Keratinocyte (primary cell): ENCODE results near the gene KRTAP5-8. TPM values are rescaled to one million over a fixed set of nuclear protein-coding genes. Genes with fewer than 3 reads are reported as not detected.
"Not testable (repeated sequence)": the region's sequence is repeated elsewhere in the genome, so short reads cannot be mapped to it uniquely, and the experiment has no call there.

ENCODE experiments used
- DNase-seq: peaks from one replicate; pipeline ENCODE4 v3.0.0-alpha.2; 2011; ENCODE audit warnings: low read depth, missing footprints, low spot score
- FAIRE-seq: peaks from 2 replicates; lab custom pipeline; 2011; peaks lifted over from hg19 to GRCh38; lab: Jason Lieb, UNC
- H2AFZ ChIP-seq: 2 replicates; pipeline ENCODE4 v1.6.0; 2012; ENCODE audit warnings: low read length, control low read depth, inconsistent platforms; ENCODE audit not compliant: control insufficient read depth
- H3K27ac ChIP-seq: 2 replicates; pipeline ENCODE4 v1.5.1; 2011; ENCODE audit warnings: low read length; ENCODE audit not compliant: control insufficient read depth, insufficient read depth
- H3K27me3 ChIP-seq: 3 replicates; pipeline ENCODE4 v1.6.0; 2011; ENCODE audit warnings: low read length; ENCODE audit not compliant: control insufficient read depth, insufficient read depth; ENCODE audit errors: extremely low read depth
- H3K36me3 ChIP-seq, 2 experiments: 2 replicates in 1 of 2; 3 replicates in 1 of 2; pipeline ENCODE4 v1.5.1; 2011; ENCODE audit warnings: low read length in 2 of 2, mild to moderate bottlenecking in 1 of 2; ENCODE audit not compliant: control insufficient read depth in 2 of 2, insufficient read depth in 2 of 2; ENCODE audit errors: extremely low read depth in 1 of 2
- H3K4me1 ChIP-seq: 3 replicates; pipeline ENCODE4 v1.5.1; 2011; ENCODE audit warnings: low read length; ENCODE audit not compliant: control insufficient read depth, insufficient read depth; ENCODE audit errors: extremely low read depth
- H3K4me2 ChIP-seq: 3 replicates; pipeline ENCODE4 v1.6.0; 2011; ENCODE audit warnings: low read depth, low read length; ENCODE audit not compliant: control insufficient read depth, insufficient read depth; ENCODE audit errors: extremely low read depth
- H3K4me3 ChIP-seq, 3 experiments: fragments of 200-600 bp in 1 of 3; sonication (generic) in 1 of 3; 2 replicates in 2 of 3; 3 replicates in 1 of 3; pipeline ENCODE4 v1.5.1; 2011 to 2016; ENCODE audit warnings: low read length in 3 of 3, mild to moderate bottlenecking in 3 of 3, control low read depth in 2 of 3, inconsistent platforms in 1 of 3, low read depth in 1 of 3, mixed read lengths in 1 of 3, mixed run types in 1 of 3, moderate library complexity in 1 of 3; ENCODE audit not compliant: control insufficient read depth in 2 of 3, insufficient read depth in 2 of 3; ENCODE audit errors: extremely low read depth in 1 of 3
- H3K79me2 ChIP-seq: 2 replicates; pipeline ENCODE4 v1.6.0; 2012; ENCODE audit warnings: low read length; ENCODE audit not compliant: control insufficient read depth, insufficient read depth
- H3K9ac ChIP-seq: 3 replicates; pipeline ENCODE4 v1.6.0; 2011; ENCODE audit warnings: low read length; ENCODE audit not compliant: control insufficient read depth, insufficient read depth; ENCODE audit errors: extremely low read depth
- H3K9me1 ChIP-seq: 3 replicates; pipeline ENCODE4 v1.6.0; 2011; ENCODE audit warnings: low read length; ENCODE audit not compliant: control insufficient read depth, insufficient read depth; ENCODE audit errors: extremely low read depth
- H3K9me3 ChIP-seq: 2 replicates; pipeline ENCODE4 v1.5.1; 2012; ENCODE audit warnings: low read depth, low read length; ENCODE audit not compliant: control insufficient read depth
- H4K20me1 ChIP-seq: 3 replicates; pipeline ENCODE4 v1.6.0; 2011; ENCODE audit warnings: low read length; ENCODE audit not compliant: control insufficient read depth, insufficient read depth; ENCODE audit errors: extremely low read depth
- EZH2 ChIP-seq: IDR thresholded peaks from one replicate; pipeline ENCODE4 v1.6.1; 2012; ENCODE audit warnings: inconsistent platforms, mild to moderate bottlenecking, low read length, moderate library complexity
- dilution Hi-C: fragments of 300-500 bp; cut with MboI; formaldehyde crosslinking; loops from one replicate; pipeline ENCODE4 v1.7.0; 2020; ENCODE audit warnings: low sequenced_read_pairs; ENCODE audit not compliant: extremely low pct_ligation_motif_present
- polyA plus RNA-seq, 5 experiments: library from polyadenylated mRNA; depleted of rRNA in 3 of 5; stranded (reverse) in 3 of 5; stranded (forward) in 1 of 5; unstranded in 1 of 5; fragments of >200 nt; gene quantifications; 1 replicate in 1 of 5; 2 replicates in 3 of 5; 3 replicates in 1 of 5; pipeline versions ENCODE4 v1.2.1 to v1.2.3, GENCODE V29; 2011 to 2012; ENCODE audit warnings: missing spikeins in 2 of 5, low read depth in 1 of 5, low replicate concordance in 1 of 5
- TF ChIP-seq, protein P1 (sequence below), 3 experiments: IDR thresholded peaks in 1 of 3; conservative IDR thresholded peaks in 1 of 3; optimal IDR thresholded peaks in 1 of 3; 2 replicates in 2 of 3; 3 replicates in 1 of 3; pipeline versions ENCODE3 to v1.5.1; 2011; ENCODE audit warnings: low read length in 3 of 3, mild to moderate bottlenecking in 3 of 3, moderate library complexity in 2 of 3, control low read depth in 1 of 3, inconsistent platforms in 1 of 3; ENCODE audit not compliant: insufficient read depth in 2 of 3; ENCODE audit errors: extremely low read depth in 1 of 3

KRTAP5-8 gene
- polyA plus RNA-seq, 1 donor (not counting 4 experiments of a cell fraction or from before 2014, with no cell fraction given) = not detected

DNA sequence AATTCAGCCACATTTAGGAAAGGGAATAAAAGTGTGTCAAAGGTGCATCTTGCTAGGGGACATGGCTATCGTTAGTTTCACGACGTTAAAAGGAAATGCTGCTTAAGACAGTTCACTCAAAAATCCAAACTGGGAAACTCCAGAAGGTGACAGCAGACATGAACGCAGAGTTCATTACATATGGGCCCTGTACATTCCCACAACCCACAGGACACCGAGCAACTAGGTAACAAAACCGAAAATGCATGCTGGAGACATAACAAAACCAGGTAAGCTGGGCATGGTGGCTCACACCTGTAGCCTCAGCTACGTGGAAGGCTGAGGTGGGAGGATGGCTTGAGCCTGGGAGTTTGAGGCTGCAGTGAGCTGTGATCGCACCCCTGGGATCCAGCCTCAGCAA lies 29.8 kb downstream of the KRTAP5-8 start:
- H3K4me3 ChIP-seq, dilution Hi-C loops, H3K4me2 ChIP-seq, H3K27ac ChIP-seq, H3K9me3 ChIP-seq, H3K36me3 ChIP-seq, H3K9me1 ChIP-seq, H4K20me1 ChIP-seq, H3K27me3 ChIP-seq, H3K9ac ChIP-seq, FAIRE-seq, H3K79me2 ChIP-seq, H3K4me1 ChIP-seq, H2AFZ ChIP-seq, DNase-seq: not testable (repeated sequence)

DNA sequence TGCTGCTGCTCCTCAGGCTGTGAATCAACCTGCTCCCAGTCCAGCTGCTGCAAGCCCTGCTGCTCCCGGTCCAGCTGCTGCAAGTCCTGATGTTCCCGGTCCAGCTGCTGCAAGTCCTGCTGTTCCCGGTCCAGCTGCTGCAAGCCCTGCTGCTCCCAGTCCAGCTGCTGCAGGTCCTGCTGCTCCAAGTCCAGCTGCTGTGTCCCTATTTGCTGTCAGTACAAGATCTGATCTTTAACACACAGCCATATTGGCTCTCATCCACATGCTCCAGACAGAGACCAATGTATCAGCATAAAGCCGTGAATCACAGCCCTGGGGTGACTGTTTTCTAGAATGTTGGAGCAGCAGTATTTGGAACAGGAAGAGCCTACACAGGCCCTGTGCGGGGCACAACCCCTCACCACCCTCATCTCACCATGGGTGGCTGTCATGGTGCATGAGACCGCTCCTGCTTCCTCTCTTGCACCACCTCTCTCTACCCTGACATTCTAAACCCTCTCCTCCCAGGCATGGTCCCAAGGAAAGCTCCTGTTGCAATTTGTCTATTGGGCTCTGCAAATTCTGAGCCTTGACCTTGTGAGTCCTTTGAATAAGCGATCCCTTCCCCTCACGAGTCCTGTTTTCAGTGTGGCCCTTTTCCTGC lies 31.0 kb downstream of the KRTAP5-8 start:
- peak; percentile 20 for FAIRE-seq
- Histone ChIP-seq H3K9me1 (no peaks in the 10 kb centered on the region), H3K4me3 (no peak overlapping the region), H3K27me3 (no peaks in the 10 kb centered on the region), H3K9me3 (no peaks in the 10 kb centered on the region), H3K79me2 (no peaks in the 10 kb centered on the region), H4K20me1 (no peaks in the 10 kb centered on the region), H3K27ac (no peak overlapping the region), H2AFZ (no peak overlapping the region), H3K36me3 (no peaks in the 10 kb centered on the region), H3K4me1 (no peaks in the 10 kb centered on the region), H3K4me2 (no peak overlapping the region), H3K9ac (no peak overlapping the region)
- dilution Hi-C loops = no loop called here
- TF ChIP-seq, protein P1, sequence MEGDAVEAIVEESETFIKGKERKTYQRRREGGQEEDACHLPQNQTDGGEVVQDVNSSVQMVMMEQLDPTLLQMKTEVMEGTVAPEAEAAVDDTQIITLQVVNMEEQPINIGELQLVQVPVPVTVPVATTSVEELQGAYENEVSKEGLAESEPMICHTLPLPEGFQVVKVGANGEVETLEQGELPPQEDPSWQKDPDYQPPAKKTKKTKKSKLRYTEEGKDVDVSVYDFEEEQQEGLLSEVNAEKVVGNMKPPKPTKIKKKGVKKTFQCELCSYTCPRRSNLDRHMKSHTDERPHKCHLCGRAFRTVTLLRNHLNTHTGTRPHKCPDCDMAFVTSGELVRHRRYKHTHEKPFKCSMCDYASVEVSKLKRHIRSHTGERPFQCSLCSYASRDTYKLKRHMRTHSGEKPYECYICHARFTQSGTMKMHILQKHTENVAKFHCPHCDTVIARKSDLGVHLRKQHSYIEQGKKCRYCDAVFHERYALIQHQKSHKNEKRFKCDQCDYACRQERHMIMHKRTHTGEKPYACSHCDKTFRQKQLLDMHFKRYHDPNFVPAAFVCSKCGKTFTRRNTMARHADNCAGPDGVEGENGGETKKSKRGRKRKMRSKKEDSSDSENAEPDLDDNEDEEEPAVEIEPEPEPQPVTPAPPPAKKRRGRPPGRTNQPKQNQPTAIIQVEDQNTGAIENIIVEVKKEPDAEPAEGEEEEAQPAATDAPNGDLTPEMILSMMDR (optimal IDR thresholded peaks at IDR 0.05 in 1 of 3, IDR thresholded peaks at IDR 0.05 in 1 of 3, conservative IDR thresholded peaks at IDR 0.05 in 1 of 3; ENCODE audit: extremely low read depth in 1 of 3, insufficient read depth in 2 of 3, low read length in 3 of 3) = no peak
- no peak for TF ChIP-seq EZH2
- DNase-seq = no peak

DNA sequence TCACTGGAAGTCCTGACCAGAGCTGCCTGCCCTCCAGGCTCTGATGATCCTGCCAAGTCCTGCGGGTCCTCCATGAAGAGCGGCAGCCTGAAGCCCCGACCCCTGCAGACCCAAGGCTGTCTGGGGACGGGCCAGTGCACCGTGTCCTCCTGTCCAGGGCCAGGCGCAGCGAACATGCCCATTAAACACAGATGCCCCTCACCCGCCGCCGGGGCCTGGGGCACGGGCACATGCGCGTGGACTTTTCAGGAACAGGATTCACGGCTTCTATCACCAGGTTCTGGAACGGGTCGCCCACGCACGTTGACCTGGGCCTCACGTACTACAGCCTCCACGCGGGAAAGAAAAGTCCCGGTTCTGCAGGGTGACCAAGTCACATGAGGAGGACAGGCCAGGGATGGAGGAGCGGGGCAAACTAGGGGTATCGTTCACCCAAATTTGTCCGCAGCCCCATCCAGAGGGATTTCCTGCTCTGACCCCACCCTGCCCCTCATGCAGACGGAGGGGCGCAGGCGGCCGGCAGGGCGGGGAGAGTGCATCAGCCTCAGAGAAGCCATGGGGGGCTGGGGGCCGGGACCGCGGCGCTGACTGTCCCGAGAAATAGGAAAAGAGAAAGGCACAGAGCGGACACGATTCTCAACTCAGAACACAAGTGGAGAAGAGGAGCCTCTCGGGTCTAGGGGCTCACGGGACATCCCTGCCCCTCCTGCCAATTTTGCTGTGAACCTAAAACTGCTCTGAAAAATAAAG lies 33.5 kb downstream of the KRTAP5-8 start:
- H3K4me1 ChIP-seq, H2AFZ ChIP-seq, H3K79me2 ChIP-seq, FAIRE-seq, H4K20me1 ChIP-seq, DNase-seq, H3K4me3 ChIP-seq, H3K27me3 ChIP-seq, H3K9me3 ChIP-seq, dilution Hi-C loops, H3K9me1 ChIP-seq, H3K36me3 ChIP-seq, H3K9ac ChIP-seq, H3K27ac ChIP-seq, H3K4me2 ChIP-seq: not testable (repeated sequence)
